GM21825 (cell line): ENCODE results near the gene TBX5.

Experiments used
- ATAC-seq: cut with Tn5 transposase; IDR thresholded peaks from one replicate; pipeline ENCODE4 v1.9.1; 2021; ENCODE audit warnings: mild to moderate bottlenecking, moderate library complexity; ENCODE audit not compliant: unreplicated experiment

TBX5 gene

GRCh38 chr12:114431902-114432301 is 26.0 kb upstream of the TBX5 start:
- ATAC-seq, result no peak

- no peak for ATAC-seq
These were observed 24.4 kb upstream of the TBX5 start for GRCh38 chr12:114430306-114430705.

- ATAC-seq, result no peak
These were observed 19.2 kb upstream of the TBX5 start for GRCh38 chr12:114425031-114425626.

GRCh38 chr12:114420944-114421335 is 15.0 kb upstream of the TBX5 start:
- ATAC-seq, result no peak

GRCh38 chr12:114420182-114420943 is 14.4 kb upstream of the TBX5 start:
- no peak for ATAC-seq

- ATAC-seq, result no peak
These were observed 10.1 kb upstream of the TBX5 start for GRCh38 chr12:114416028-114416427.

- ATAC-seq, result no peak
These were observed 9.6 kb upstream of the TBX5 start for GRCh38 chr12:114415525-114415868.

- ATAC-seq, result no peak
These were observed 9.1 kb upstream of the TBX5 start for GRCh38 chr12:114414866-114415524.

- ATAC-seq, result no peak
These were observed 8.3 kb upstream of the TBX5 start for GRCh38 chr12:114414031-114414865.

GRCh38 chr12:114412825-114413749 is 7.1 kb upstream of the TBX5 start:
- no peak for ATAC-seq

GRCh38 chr12:114412307-114412706 is 6.4 kb upstream of the TBX5 start:
- ATAC-seq, result no peak

GRCh38 chr12:114411071-114411837 is 5.3 kb upstream of the TBX5 start:
- no peak for ATAC-seq

- no peak for ATAC-seq
These were observed 4.1 kb upstream of the TBX5 start for GRCh38 chr12:114409852-114410600.

- no peak for ATAC-seq
These were observed 3.2 kb upstream of the TBX5 start for GRCh38 chr12:114408886-114409851.

GRCh38 chr12:114408471-114408885 is 2.5 kb upstream of the TBX5 start:
- no peak for ATAC-seq

GRCh38 chr12:114407842-114408411 is 2.0 kb upstream of the TBX5 start:
- ATAC-seq, result no peak
